Measurements from ENCODE around the gene LRTM2. TPM values are rescaled to one million over a fixed set of nuclear protein-coding genes. Genes with fewer than 3 reads are reported as not detected.

Gene LRTM2
- total RNA-seq, 1 donor from 2014 or later, result not detected

- no peak for DNase-seq (ENCODE audit: low read depth)
- TF ChIP-seq, protein P1, sequence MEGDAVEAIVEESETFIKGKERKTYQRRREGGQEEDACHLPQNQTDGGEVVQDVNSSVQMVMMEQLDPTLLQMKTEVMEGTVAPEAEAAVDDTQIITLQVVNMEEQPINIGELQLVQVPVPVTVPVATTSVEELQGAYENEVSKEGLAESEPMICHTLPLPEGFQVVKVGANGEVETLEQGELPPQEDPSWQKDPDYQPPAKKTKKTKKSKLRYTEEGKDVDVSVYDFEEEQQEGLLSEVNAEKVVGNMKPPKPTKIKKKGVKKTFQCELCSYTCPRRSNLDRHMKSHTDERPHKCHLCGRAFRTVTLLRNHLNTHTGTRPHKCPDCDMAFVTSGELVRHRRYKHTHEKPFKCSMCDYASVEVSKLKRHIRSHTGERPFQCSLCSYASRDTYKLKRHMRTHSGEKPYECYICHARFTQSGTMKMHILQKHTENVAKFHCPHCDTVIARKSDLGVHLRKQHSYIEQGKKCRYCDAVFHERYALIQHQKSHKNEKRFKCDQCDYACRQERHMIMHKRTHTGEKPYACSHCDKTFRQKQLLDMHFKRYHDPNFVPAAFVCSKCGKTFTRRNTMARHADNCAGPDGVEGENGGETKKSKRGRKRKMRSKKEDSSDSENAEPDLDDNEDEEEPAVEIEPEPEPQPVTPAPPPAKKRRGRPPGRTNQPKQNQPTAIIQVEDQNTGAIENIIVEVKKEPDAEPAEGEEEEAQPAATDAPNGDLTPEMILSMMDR (conservative IDR thresholded peaks at IDR 0.05; ENCODE audit: low read depth, low read length), result no peak
- no peak overlapping the region for H3K4me3 ChIP-seq (ENCODE audit: low read depth, low read length)
Observed at GRCh38 chr12:1873531-1874510, 53.5 kb downstream of the LRTM2 start.

GRCh38 chr12:1875608-1876007 is 55.2 kb downstream of the LRTM2 start:
- H3K4me3 ChIP-seq (ENCODE audit: low read depth, low read length), result no peak overlapping the region
- TF ChIP-seq, protein P1 (conservative IDR thresholded peaks at IDR 0.05; ENCODE audit: low read depth, low read length), result no peak
- DNase-seq (ENCODE audit: low read depth), result no peak

- no peak overlapping the region for H3K4me3 ChIP-seq (ENCODE audit: low read depth, low read length)
Observed at GRCh38 chr12:1876086-1876485, 55.7 kb downstream of the LRTM2 start.

GRCh38 chr12:1877169-1877878 is 57.0 kb downstream of the LRTM2 start:
- no peak for DNase-seq (ENCODE audit: low read depth)
- TF ChIP-seq, protein P1 (conservative IDR thresholded peaks at IDR 0.05; ENCODE audit: low read depth, low read length), result no peak
- no peak overlapping the region for H3K4me3 ChIP-seq (ENCODE audit: low read depth, low read length)

More at GRCh38 chr12:1876086-1876485, 55.7 kb downstream of the LRTM2 start:
- no peak for DNase-seq (ENCODE audit: low read depth)
- TF ChIP-seq, protein P1 (conservative IDR thresholded peaks at IDR 0.05; ENCODE audit: low read depth, low read length), result no peak

- H3K4me3 ChIP-seq (ENCODE audit: low read depth, low read length), result no peak overlapping the region
- no peak for DNase-seq (ENCODE audit: low read depth)
- TF ChIP-seq, protein P1 (conservative IDR thresholded peaks at IDR 0.05; ENCODE audit: low read depth, low read length), result no peak
Observed at GRCh38 chr12:1878214-1878613, 57.8 kb downstream of the LRTM2 start.

DNA sequence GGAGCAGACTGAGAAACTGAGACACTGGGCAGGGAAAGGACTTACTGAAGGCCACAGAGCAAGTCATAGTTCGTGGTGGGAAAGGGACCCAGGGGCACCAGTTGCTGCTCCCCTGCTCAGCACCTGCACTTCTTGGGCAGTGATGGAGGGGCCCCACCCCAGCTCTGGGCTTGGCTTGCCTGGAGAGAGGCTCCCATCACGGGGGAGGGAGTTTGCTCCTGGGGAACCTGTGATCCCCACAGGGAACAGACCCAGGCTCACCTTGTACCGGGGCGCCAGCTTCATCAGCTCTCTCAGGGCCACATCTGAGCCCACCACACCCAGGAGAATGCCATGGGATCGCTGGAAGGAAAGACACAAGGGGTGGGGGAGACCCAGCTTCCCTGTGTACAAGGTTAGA is 58.3 kb downstream of the LRTM2 start:
- no peak overlapping the region for H3K4me3 ChIP-seq (ENCODE audit: low read depth, low read length)
- TF ChIP-seq, protein P1 (conservative IDR thresholded peaks at IDR 0.05; ENCODE audit: low read depth, low read length), result no peak
- no peak for DNase-seq (ENCODE audit: low read depth)

All from epithelial cell of proximal tubule (primary cell).